Natural killer cell (primary cell): ENCODE data around the gene HDX. TPM values are rescaled to one million over a fixed set of nuclear protein-coding genes. Genes with fewer than 3 reads are reported as not detected.

Source experiments
- ATAC-seq, 3 donors: fragments of 150-1000 bp in 2 of 3; fragments of 200-7000 bp in 1 of 3; cut with Tn5 transposase; 1 replicate in 1 of 3; 2 replicates in 2 of 3; pipeline ENCODE4 v1.10.0; 2021; ENCODE audit warnings: mild to moderate bottlenecking in 2 of 3, moderate library complexity in 2 of 3
- DNase-seq, 2 donors: peaks; one replicate each; pipeline versions ENCODE4 v3.0.0 to v3.0.0-alpha.2; 2013 to 2021; ENCODE audit warnings: mixed read lengths in 1 of 2
- H3K27ac ChIP-seq: one replicate; pipeline ENCODE4 v1.5.1; 2013; ENCODE audit warnings: mild to moderate bottlenecking, low read length
- H3K27me3 ChIP-seq: one replicate; pipeline ENCODE4 v1.6.1; 2013; ENCODE audit warnings: low read length; ENCODE audit not compliant: control insufficient read depth, insufficient read depth
- H3K36me3 ChIP-seq: one replicate; pipeline ENCODE4 v1.6.1; 2013; ENCODE audit warnings: low read length; ENCODE audit not compliant: control insufficient read depth, insufficient read depth
- H3K4me1 ChIP-seq: one replicate; pipeline ENCODE4 v1.6.1; 2013; ENCODE audit warnings: low read length; ENCODE audit not compliant: control insufficient read depth, insufficient read depth
- H3K4me3 ChIP-seq: one replicate; pipeline ENCODE4 v1.5.1; 2013; ENCODE audit warnings: low read length
- H3K9me3 ChIP-seq: one replicate; pipeline ENCODE4 v1.6.1; 2013; ENCODE audit warnings: low read length; ENCODE audit not compliant: control insufficient read depth, insufficient read depth
- H3K27ac Mint-ChIP-seq, 2 donors: one replicate each; pipeline ENCODE4 v1.8.0; 2022; ENCODE audit warnings: mild to moderate bottlenecking in 2 of 2, mixed read lengths in 2 of 2, moderate library complexity in 1 of 2
- H3K27me3 Mint-ChIP-seq, 2 donors: one replicate each; pipeline ENCODE4 v1.8.0; 2022; ENCODE audit warnings: low read depth in 2 of 2, mixed read lengths in 2 of 2
- H3K36me3 Mint-ChIP-seq: one replicate; pipeline ENCODE4 v1.8.0; 2022; ENCODE audit warnings: mixed read lengths
- H3K4me1 Mint-ChIP-seq, 2 donors: one replicate each; pipeline ENCODE4 v1.8.0; 2022; ENCODE audit warnings: mixed read lengths in 2 of 2
- H3K4me3 Mint-ChIP-seq: one replicate; pipeline ENCODE4 v1.8.0; 2022; ENCODE audit warnings: mild to moderate bottlenecking, moderate library complexity, mixed read lengths
- H3K9me3 Mint-ChIP-seq, 2 donors: one replicate each; pipeline ENCODE4 v1.8.0; 2022; ENCODE audit warnings: mixed read lengths in 2 of 2
- WGBS: methylation state at CpG from one replicate; pipeline ENCODE4 v1.1.7; 2013; ENCODE audit warnings: missing lambda C conversion rate; ENCODE audit not compliant: insufficient coverage; 5-methylcytosine and 5-hydroxymethylcytosine counted together
- intact Hi-C: fragments of 100-400 bp; cut with micrococcal nuclease; formaldehyde crosslinking; loops from one replicate; pipeline ENCODE4 v1.14.2; 2022
- total RNA-seq, 4 donors: library from RNA; stranded (reverse); fragments of 120-200 nt in 1 of 4; gene quantifications; one replicate each; pipeline versions ENCODE4 v1.2.3 to v1.2.4, GENCODE V29; 2013 to 2022
- TF ChIP-seq, protein P1 (sequence below): fragments of 200-600 bp; IDR thresholded peaks from one replicate; pipeline ENCODE4 v1.8.0; 2022; ENCODE audit warnings: antibody characterized with exemption

The HDX gene
- total RNA-seq, 3 donors from 2014 or later (not counting 1 experiment from before 2014, with no cell fraction given), result 2.2 to 4.5 (median 4.2) TPM

DNA sequence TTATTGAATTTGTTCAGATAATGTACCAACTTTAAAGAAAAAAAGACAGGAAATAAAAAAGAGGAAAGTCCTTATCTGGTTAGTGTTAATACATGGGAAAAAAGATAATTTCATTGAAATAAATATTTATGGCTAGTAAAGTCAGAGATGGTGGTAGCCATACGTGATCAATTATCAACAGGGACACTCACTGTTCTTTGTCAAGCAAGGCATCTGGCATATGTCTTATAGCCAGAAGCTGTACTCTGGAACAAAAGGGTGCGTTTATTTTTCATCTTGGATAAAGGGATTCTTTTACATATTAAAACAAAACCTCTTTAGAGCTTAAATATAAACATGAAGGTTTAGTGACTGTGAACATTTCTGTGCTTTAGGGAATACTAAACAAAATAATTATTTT lies 26.7 kb downstream of the HDX start:
- Histone ChIP-seq H3K4me3 (no peak overlapping the region), H3K27me3 (no peaks in the 10 kb centered on the region), H3K27ac (no peak overlapping the region), H3K4me1 (no peaks in the 10 kb centered on the region), H3K36me3 (no peaks in the 10 kb centered on the region), H3K9me3 (no peaks in the 10 kb centered on the region)
- H3K4me1 Mint-ChIP-seq, result no peaks in the 10 kb centered on the region
- H3K4me3 Mint-ChIP-seq, result no peak overlapping the region
- no peaks in the 10 kb centered on the region for H3K27me3 Mint-ChIP-seq
- WGBS, result 80% methylated on average over 1 of the region's 2 CpGs
- intact Hi-C loops, result no loop called here
- H3K36me3 Mint-ChIP-seq, result no peaks in the 10 kb centered on the region
- ATAC-seq (no peak), DNase-seq (no peak)
- TF ChIP-seq, protein P1, sequence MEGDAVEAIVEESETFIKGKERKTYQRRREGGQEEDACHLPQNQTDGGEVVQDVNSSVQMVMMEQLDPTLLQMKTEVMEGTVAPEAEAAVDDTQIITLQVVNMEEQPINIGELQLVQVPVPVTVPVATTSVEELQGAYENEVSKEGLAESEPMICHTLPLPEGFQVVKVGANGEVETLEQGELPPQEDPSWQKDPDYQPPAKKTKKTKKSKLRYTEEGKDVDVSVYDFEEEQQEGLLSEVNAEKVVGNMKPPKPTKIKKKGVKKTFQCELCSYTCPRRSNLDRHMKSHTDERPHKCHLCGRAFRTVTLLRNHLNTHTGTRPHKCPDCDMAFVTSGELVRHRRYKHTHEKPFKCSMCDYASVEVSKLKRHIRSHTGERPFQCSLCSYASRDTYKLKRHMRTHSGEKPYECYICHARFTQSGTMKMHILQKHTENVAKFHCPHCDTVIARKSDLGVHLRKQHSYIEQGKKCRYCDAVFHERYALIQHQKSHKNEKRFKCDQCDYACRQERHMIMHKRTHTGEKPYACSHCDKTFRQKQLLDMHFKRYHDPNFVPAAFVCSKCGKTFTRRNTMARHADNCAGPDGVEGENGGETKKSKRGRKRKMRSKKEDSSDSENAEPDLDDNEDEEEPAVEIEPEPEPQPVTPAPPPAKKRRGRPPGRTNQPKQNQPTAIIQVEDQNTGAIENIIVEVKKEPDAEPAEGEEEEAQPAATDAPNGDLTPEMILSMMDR, result no peak
- no peak overlapping the region for H3K27ac Mint-ChIP-seq
- no peaks in the 10 kb centered on the region for H3K9me3 Mint-ChIP-seq

DNA sequence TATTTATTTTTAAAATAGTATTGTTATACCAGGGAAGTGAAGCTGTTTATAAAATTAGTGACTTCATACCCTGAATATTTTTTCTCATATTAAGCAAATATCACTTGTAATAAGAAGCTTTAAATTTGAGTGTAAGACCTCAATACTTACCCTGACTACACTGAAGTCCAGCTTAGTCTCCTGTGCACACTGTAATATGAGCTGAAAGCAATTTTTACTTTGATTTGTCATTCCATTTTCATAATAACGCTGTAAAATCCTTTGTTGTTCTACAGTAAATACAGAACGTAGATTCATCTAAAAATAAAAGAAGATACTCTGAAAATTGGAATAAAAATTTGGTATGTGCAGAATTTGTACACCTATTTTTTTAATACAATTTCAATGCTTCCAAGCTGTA lies 27.2 kb downstream of the HDX start:
- H3K4me1 ChIP-seq, result no peaks in the 10 kb centered on the region
- TF ChIP-seq, protein P1, result no peak
- intact Hi-C loops, result no loop called here
- no CpG with 5 or more reads among the region's 2 CpGs for WGBS
- Mint-ChIP-seq H3K27me3 (no peaks in the 10 kb centered on the region), H3K36me3 (no peaks in the 10 kb centered on the region), H3K4me1 (no peaks in the 10 kb centered on the region), H3K4me3 (no peak overlapping the region), H3K9me3 (no peaks in the 10 kb centered on the region), H3K27ac (no peak overlapping the region)
- H3K36me3 ChIP-seq, result no peaks in the 10 kb centered on the region
- no peak overlapping the region for H3K27ac ChIP-seq
- no peak for DNase-seq
- no peak overlapping the region for H3K4me3 ChIP-seq
- no peaks in the 10 kb centered on the region for H3K27me3 ChIP-seq
- no peak for ATAC-seq
- H3K9me3 ChIP-seq, result no peaks in the 10 kb centered on the region

DNA sequence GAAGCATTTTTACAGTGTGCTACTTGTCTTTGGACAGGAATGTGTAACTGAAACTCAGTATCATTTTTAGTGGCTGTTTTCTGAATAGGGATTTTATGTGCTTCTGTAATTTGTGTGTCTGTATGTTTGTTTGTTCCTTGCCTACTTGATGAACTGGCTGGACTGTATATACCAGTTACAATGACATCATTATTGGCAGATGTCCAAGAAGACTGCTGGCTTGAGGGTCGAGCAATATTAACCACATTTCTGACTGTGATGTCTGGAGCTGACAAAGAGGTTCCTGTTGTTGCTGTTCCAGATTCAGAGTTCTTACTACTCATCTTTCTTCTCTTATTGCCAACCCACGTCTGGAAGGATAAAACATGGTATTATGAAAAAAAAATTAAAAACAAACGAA lies 33.0 kb downstream of the HDX start:
- no peaks in the 10 kb centered on the region for H3K9me3 ChIP-seq

DNA sequence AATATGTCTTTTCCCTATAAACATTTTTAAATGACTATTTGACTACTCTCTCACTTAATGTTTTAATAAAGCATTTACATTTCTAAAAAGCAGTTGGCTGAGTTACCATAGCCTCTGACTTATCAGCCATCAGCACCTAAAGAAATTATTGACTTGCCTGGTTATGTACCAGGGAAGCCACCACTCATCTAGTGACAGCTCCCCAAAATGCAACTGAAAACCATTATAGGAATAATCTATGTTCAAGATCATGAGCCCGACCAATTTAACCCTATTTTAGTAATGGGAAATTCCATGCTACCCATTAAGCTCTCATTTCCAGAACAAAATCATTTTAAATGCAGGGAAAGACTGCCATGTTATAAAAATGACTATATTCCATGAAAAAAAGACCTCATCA lies 34.4 kb downstream of the HDX start:
- intact Hi-C loops, result no loop called here
- DNase-seq (no peak), ATAC-seq (no peak)
- Mint-ChIP-seq H3K4me3 (no peak overlapping the region), H3K36me3 (no peaks in the 10 kb centered on the region), H3K27me3 (no peaks in the 10 kb centered on the region), H3K9me3 (peaks cover 2 to 5% of the 10 kb centered on the region in 2 donors), H3K27ac (no peak overlapping the region), H3K4me1 (no peaks in the 10 kb centered on the region)
- Histone ChIP-seq H3K27me3 (no peaks in the 10 kb centered on the region), H3K27ac (no peak overlapping the region), H3K36me3 (no peaks in the 10 kb centered on the region), H3K4me3 (no peak overlapping the region), H3K4me1 (no peaks in the 10 kb centered on the region), H3K9me3 (no peaks in the 10 kb centered on the region)
- WGBS, result no CpG with 5 or more reads among the region's 1 CpG
- TF ChIP-seq, protein P1, result no peak

More for the DNA sequence above, 33.0 kb downstream of the HDX start:
- H3K27ac ChIP-seq, result no peak overlapping the region
- H3K4me1 ChIP-seq, result no peaks in the 10 kb centered on the region
- H3K27ac Mint-ChIP-seq, result no peak overlapping the region
- ATAC-seq, result no peak
- no peaks in the 10 kb centered on the region for H3K36me3 Mint-ChIP-seq
- no peak for DNase-seq
- no CpG with 5 or more reads among the region's 3 CpGs for WGBS
- no peaks in the 10 kb centered on the region for H3K27me3 ChIP-seq
- intact Hi-C loops, result no loop called here
- H3K4me1 Mint-ChIP-seq, result no peaks in the 10 kb centered on the region
- H3K9me3 Mint-ChIP-seq, result peaks cover 0 to under 1% of the 10 kb centered on the region in 2 donors
- no peaks in the 10 kb centered on the region for H3K36me3 ChIP-seq
- no peak overlapping the region for H3K4me3 Mint-ChIP-seq
- no peaks in the 10 kb centered on the region for H3K27me3 Mint-ChIP-seq
- no peak overlapping the region for H3K4me3 ChIP-seq
- TF ChIP-seq, protein P1, result no peak
